MM.1S (cell line): ENCODE results near the gene RWDD1.

Source experiments
- CTCF ChIP-seq: fragments of 300-600 bp; sonication (generic); IDR thresholded peaks from 2 replicates; pipeline ENCODE4 v1.5.1; 2016; ENCODE audit warnings: antibody characterized with exemption, low read length, mixed read lengths
- EZH2 ChIP-seq: fragments of 300-600 bp; sonication (generic); optimal IDR thresholded peaks from 2 replicates; pipeline ENCODE3; 2017; ENCODE audit warnings: low read depth, mild to moderate bottlenecking, antibody characterized with exemption, low read length, mixed read lengths

DNA sequence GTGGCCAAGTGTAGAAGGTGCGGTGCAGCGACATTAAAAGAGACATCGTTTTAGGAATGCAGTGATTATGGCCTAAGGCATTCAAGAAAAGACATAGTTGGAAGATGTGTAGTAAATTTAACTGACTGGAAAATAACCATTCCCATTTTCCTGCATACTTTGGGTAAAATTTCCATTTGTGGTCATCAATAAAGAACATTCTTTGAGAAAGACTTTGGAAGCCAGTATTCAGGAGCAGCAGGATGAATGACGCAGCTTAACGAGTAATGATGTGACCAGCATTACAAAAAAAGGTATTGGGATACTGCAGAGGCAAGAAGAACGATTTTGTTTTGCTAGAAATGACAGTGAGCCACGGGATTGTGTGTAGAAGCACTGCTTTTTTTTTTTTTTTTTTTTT is 7.0 kb upstream of the RWDD1 start:
- TF ChIP-seq CTCF (no peak), EZH2 (no peak)
